ENCODE results near the gene FAM98C. TPM values are rescaled to one million over a fixed set of nuclear protein-coding genes. Genes with fewer than 3 reads are reported as not detected.

Gene FAM98C
- total RNA-seq: 7.1 and 7.8 TPM in 2 replicates

GRCh38 chr19:38402967-38403674 is at the start of gene FAM98C:
FAM98C (plus strand) TSS chr19:38403093; CDS start chr19:38403154, 61 bp downstream.

GRCh38 chr19:38374332-38375097 is 28.4 kb upstream of the FAM98C start, which contains the start of gene PSMD8:
PSMD8 (plus strand) TSS chr19:38374571; CDS start chr19:38374602, 31 bp downstream.

GRCh38 chr19:38387550-38388348 is 15.1 kb upstream of the FAM98C start, which contains the start of gene GGN:
GGN (minus strand) TSS chr19:38388034; CDS start chr19:38387261, 773 bp downstream.

GRCh38 chr19:38388349-38389100 is 14.4 kb upstream of the FAM98C start, which contains the start of gene SPRED3:
SPRED3 (plus strand) TSS chr19:38388697; CDS start chr19:38390303, 1,606 bp downstream.

GRCh38 chr19:38425810-38426466 is 23.0 kb downstream of the FAM98C start, which contains the start of gene RASGRP4:
RASGRP4 (minus strand) TSS chr19:38426219; CDS start chr19:38426091, 128 bp downstream.

GRCh38 chr19:38433268-38433733 is 30.4 kb downstream of the FAM98C start, which contains the start of gene RYR1:
RYR1 (plus strand) TSS chr19:38433691; CDS start chr19:38433830, 139 bp downstream.

Other genes starting within 250 kb of the FAM98C start
- 0.89 and 2.4 TPM in 2 replicates for gene DPF1, start 178.9 kb upstream of the FAM98C start, total RNA-seq
- gene PPP1R14A, start 146.7 kb upstream of the FAM98C start, total RNA-seq: 1.8 and 2.5 TPM in 2 replicates
- gene SPINT2, start 138.5 kb upstream of the FAM98C start, total RNA-seq: 5.6 and 8.6 TPM in 2 replicates
- gene C19orf33, start 98.8 kb upstream of the FAM98C start, total RNA-seq: not detected in 2 replicates
- 83.0 and 92.3 TPM in 2 replicates for gene YIF1B, start 87.1 kb upstream of the FAM98C start, total RNA-seq
- 10.4 and 10.6 TPM in 2 replicates for gene KCNK6, start 83.2 kb upstream of the FAM98C start, total RNA-seq
- 1.3 and 2.7 TPM in 2 replicates for gene CATSPERG, start 67.3 kb upstream of the FAM98C start, total RNA-seq
- gene PSMD8, start 28.5 kb upstream of the FAM98C start, total RNA-seq: 303 and 319 TPM in 2 replicates
- 0.30 and 0.88 TPM in 2 replicates for gene GGN, start 15.1 kb upstream of the FAM98C start, total RNA-seq
- gene SPRED3, start 14.4 kb upstream of the FAM98C start, total RNA-seq: 2.1 and 7.3 TPM in 2 replicates
- gene RASGRP4, start 23.1 kb downstream of the FAM98C start, total RNA-seq: not detected in 2 replicates
- gene RYR1, start 30.6 kb downstream of the FAM98C start, total RNA-seq: 0.09 TPM in 1 of 2 replicates, not detected in the other
- not detected in 2 replicates for gene MAP4K1, start 214.9 kb downstream of the FAM98C start, total RNA-seq
- gene EIF3K, start 216.1 kb downstream of the FAM98C start, total RNA-seq: 192 and 281 TPM in 2 replicates
- gene ACTN4, start 244.6 kb downstream of the FAM98C start, total RNA-seq: 257 and 911 TPM in 2 replicates

Data from smooth muscle cell of the umbilical artery (primary cell).